Mesothelial cell of epicardium (in vitro differentiated cells): ENCODE data around the gene RTEL1. TPM values are rescaled to one million over a fixed set of nuclear protein-coding genes. Genes with fewer than 3 reads are reported as not detected.

ENCODE experiments used
- DNase-seq, 2 experiments: peaks; one replicate each; pipeline ENCODE4 v3.0.0; 2021; ENCODE audit warnings: low spot score in 2 of 2; ENCODE audit not compliant: unreplicated experiment in 2 of 2
- H3K27ac Mint-ChIP-seq: 2 replicates; pipeline ENCODE4 v1.8.0; 2021; ENCODE audit warnings: mixed read lengths
- H3K27me3 Mint-ChIP-seq: 2 replicates; pipeline ENCODE4 v1.8.0; 2021; ENCODE audit warnings: low read depth, mixed read lengths
- H3K36me3 Mint-ChIP-seq: 2 replicates; pipeline ENCODE4 v1.8.0; 2021; ENCODE audit warnings: mixed read lengths
- H3K4me1 Mint-ChIP-seq: 2 replicates; pipeline ENCODE4 v1.8.0; 2021; ENCODE audit warnings: mixed read lengths
- H3K4me3 Mint-ChIP-seq: 2 replicates; pipeline ENCODE4 v1.8.0; 2021; ENCODE audit warnings: mild to moderate bottlenecking, moderate library complexity, mixed read lengths
- H3K9me3 Mint-ChIP-seq: 2 replicates; pipeline ENCODE4 v1.8.0; 2021; ENCODE audit warnings: mixed read lengths
- total RNA-seq: library from RNA; stranded (reverse); gene quantifications from 3 replicates; pipeline ENCODE4 v1.2.1, GENCODE V29; 2021
- TF ChIP-seq, protein P1 (sequence below): fragments of 200-600 bp; sonication (generic); IDR thresholded peaks from one replicate; pipeline ENCODE4 v1.5.0; 2021; ENCODE audit warnings: antibody characterized with exemption; ENCODE audit not compliant: unreplicated experiment

Gene RTEL1
- total RNA-seq, 1 donor from 2014 or later = 38.7 TPM

DNA sequence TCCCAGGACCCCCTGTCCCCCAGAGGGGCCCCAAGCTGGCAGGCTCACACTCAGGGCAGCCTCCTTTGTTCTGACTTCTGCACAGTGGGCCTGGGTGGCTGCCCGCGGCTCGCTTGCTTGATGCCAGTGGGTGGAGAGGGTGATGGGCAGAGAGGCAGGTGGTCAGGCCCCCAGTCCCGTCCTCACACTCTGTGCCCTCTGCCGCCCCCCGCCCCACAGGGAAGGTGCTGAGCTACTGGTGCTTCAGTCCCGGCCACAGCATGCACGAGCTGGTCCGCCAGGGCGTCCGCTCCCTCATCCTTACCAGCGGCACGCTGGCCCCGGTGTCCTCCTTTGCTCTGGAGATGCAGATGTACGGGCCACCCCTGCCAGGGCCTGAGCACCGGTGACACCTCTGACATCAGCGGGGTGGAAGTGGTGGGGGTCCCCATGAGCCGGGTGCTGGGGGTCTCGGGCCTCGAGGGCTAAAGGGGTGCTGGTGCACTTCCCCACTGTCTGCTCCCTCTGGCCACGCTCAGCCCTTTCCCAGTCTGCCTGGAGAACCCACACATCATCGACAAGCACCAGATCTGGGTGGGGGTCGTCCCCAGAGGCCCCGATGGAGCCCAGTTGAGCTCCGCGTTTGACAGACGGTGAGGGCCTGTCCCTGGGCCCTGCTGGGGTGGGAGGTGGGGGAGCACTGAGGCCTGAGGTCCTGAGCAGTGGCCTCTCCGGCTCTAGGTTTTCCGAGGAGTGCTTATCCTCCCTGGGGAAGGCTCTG lies 29.5 kb downstream of the RTEL1 start:
- Mint-ChIP-seq H3K4me1 (no peaks in the 10 kb centered on the region), H3K27ac (no peak overlapping the region), H3K9me3 (no peaks in the 10 kb centered on the region), H3K4me3 (no peak overlapping the region), H3K27me3 (no peaks in the 10 kb centered on the region), H3K36me3 (peaks cover 3% of the 10 kb centered on the region)
- DNase-seq = no peak
- TF ChIP-seq, protein P1, sequence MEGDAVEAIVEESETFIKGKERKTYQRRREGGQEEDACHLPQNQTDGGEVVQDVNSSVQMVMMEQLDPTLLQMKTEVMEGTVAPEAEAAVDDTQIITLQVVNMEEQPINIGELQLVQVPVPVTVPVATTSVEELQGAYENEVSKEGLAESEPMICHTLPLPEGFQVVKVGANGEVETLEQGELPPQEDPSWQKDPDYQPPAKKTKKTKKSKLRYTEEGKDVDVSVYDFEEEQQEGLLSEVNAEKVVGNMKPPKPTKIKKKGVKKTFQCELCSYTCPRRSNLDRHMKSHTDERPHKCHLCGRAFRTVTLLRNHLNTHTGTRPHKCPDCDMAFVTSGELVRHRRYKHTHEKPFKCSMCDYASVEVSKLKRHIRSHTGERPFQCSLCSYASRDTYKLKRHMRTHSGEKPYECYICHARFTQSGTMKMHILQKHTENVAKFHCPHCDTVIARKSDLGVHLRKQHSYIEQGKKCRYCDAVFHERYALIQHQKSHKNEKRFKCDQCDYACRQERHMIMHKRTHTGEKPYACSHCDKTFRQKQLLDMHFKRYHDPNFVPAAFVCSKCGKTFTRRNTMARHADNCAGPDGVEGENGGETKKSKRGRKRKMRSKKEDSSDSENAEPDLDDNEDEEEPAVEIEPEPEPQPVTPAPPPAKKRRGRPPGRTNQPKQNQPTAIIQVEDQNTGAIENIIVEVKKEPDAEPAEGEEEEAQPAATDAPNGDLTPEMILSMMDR = no peak

DNA sequence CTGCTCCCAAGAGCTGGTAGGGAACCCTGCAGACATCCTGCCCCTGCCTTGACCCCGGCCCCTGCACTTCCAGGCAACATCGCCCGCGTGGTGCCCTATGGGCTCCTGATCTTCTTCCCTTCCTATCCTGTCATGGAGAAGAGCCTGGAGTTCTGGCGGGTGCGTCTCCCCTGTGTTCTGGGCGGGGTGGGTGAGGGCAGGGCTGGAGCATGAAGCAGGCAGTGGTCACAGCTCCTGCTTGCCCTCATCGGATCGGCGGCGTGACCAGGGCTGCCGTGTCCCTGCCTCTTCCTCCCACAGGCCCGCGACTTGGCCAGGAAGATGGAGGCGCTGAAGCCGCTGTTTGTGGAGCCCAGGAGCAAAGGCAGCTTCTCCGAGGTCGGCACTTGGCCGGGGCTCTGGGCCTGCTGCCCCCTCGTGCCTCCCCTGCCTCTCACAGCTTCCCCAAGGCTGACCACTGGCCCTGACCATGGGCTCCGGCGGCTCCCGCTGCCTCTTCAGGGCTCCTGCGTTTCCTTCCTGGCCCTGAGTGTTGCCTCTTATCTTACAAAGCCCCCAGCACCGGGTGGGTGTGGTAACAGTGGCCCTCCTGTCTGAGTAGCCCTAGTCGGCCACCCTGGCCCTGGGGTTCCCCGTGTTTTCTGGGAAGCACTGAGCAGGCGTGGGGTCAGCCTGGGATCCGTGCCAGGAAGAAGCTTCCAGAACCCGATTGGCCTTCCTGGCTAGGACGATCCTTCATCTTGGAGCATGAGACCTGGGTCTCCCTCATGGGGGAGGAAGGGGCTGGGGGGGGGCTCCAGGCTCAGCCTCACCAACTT lies 30.3 kb downstream of the RTEL1 start:
- no peak overlapping the region for H3K27ac Mint-ChIP-seq
- H3K36me3 Mint-ChIP-seq = peaks cover 4% of the 10 kb centered on the region
- TF ChIP-seq, protein P1 = no peak
- no peaks in the 10 kb centered on the region for H3K4me1 Mint-ChIP-seq
- no peaks in the 10 kb centered on the region for H3K27me3 Mint-ChIP-seq
- no peak for DNase-seq
- H3K9me3 Mint-ChIP-seq = no peaks in the 10 kb centered on the region
- no peak overlapping the region for H3K4me3 Mint-ChIP-seq

DNA sequence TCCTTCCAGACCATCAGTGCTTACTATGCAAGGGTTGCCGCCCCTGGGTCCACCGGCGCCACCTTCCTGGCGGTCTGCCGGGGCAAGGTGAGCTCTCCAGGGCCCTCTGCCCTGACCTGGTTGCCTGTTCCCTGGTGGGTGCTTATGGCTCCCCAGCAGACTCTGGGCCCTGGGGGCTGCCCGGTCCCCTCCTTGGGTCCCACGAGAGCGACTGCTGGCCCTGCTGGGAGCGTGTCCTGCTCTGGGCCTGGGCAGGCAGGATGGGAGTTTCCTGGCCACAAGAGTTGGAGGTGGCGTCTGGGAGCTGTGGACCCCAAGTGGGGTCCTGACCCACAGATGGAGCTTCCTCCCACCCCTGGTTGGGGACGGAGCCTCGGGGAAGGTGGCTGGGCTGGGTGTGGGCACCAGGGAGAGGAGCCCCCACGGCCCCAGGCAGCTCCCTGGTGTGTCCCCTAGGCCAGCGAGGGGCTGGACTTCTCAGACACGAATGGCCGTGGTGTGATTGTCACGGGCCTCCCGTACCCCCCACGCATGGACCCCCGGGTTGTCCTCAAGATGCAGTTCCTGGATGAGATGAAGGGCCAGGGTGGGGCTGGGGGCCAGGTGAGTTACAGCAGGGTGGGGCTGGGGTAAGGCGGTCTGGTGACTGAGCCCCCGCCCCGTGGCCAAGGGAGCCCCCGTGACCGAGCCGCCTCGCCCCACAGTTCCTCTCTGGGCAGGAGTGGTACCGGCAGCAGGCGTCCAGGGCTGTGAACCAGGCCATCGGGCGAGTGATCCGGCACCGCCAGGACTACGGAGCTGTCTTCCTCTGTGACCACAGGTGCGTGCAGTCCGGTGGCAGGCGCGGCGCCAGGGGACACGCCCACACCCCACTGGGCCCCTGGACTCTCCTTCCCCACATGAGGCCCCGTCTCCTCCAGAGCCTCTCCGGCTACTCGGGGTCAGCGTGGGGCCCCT lies 31.2 kb downstream of the RTEL1 start:
- DNase-seq = no peak
- Mint-ChIP-seq H3K27me3 (no peaks in the 10 kb centered on the region), H3K4me3 (no peak overlapping the region), H3K36me3 (peaks cover 7% of the 10 kb centered on the region), H3K9me3 (no peaks in the 10 kb centered on the region), H3K27ac (no peak overlapping the region), H3K4me1 (no peaks in the 10 kb centered on the region)
- TF ChIP-seq, protein P1 = no peak

DNA sequence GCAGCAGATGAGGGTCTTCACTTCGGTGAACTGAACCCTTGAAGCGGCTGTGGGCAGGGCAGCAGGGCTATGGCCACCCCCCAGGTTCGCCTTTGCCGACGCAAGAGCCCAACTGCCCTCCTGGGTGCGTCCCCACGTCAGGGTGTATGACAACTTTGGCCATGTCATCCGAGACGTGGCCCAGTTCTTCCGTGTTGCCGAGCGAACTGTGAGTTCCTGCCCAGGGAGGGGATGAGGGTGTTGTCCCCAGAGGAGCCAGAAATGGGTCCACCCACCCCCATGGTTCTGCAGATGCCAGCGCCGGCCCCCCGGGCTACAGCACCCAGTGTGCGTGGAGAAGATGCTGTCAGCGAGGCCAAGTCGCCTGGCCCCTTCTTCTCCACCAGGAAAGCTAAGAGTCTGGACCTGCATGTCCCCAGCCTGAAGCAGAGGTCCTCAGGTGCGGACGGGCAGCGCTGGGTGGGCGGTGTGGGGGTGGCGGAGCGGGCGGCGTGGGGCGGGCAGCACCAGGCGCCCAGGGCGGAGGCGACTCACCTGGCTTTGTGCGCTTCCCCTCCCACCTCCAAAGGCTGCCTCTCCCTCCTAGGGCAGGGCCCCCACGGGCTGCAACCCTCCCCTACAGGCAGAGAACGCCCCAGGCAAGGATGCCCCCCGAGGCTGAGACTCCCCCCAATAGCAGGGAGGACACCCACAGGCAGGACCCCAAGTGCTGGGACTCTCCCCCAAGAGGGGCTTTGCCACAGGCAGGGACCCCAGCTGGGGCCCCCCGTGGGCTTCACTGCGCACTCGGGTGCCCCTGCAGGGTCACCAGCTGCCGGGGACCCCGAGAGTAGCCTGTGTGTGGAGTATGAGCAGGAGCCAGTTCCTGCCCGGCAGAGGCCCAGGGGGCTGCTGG lies 32.1 kb downstream of the RTEL1 start:
- TF ChIP-seq, protein P1 = no peak
- H3K27me3 Mint-ChIP-seq = no peaks in the 10 kb centered on the region

More for the DNA sequence above, 32.1 kb downstream of the RTEL1 start:
- H3K27ac Mint-ChIP-seq = no peak overlapping the region
- H3K4me1 Mint-ChIP-seq = no peaks in the 10 kb centered on the region
- peaks cover 7% of the 10 kb centered on the region for H3K36me3 Mint-ChIP-seq
- H3K9me3 Mint-ChIP-seq = no peaks in the 10 kb centered on the region
- no peak overlapping the region for H3K4me3 Mint-ChIP-seq
- DNase-seq = no peak
